HCEC 1CT (cell line): ENCODE data around the gene TAF10.

Source experiments
- DNase-seq: peaks from one replicate; pipeline ENCODE4 v3.0.0-alpha.2; 2017

Gene TAF10

GRCh38 chr11:6640036-6640984 is 28.3 kb upstream of the TAF10 start:
- no peak for DNase-seq

- DNase-seq = peak; percentile 43
Observed at GRCh38 chr11:6638429-6638828, 26.4 kb upstream of the TAF10 start.

- peak; percentile 99 for DNase-seq
Observed at GRCh38 chr11:6637871-6638270, 25.9 kb upstream of the TAF10 start.

GRCh38 chr11:6636480-6636879 is 24.5 kb upstream of the TAF10 start:
- no peak for DNase-seq

GRCh38 chr11:6635082-6635932 is 23.3 kb upstream of the TAF10 start:
- DNase-seq = peak; percentile 97

GRCh38 chr11:6634534-6634933 is 22.5 kb upstream of the TAF10 start:
- DNase-seq = no peak

- DNase-seq = no peak
Observed at GRCh38 chr11:6633422-6634408, 21.7 kb upstream of the TAF10 start.

GRCh38 chr11:6632116-6633073 is 20.4 kb upstream of the TAF10 start:
- DNase-seq = no peak

GRCh38 chr11:6631361-6631890 is 19.4 kb upstream of the TAF10 start:
- no peak for DNase-seq

- DNase-seq = no peak
Observed at GRCh38 chr11:6630632-6631291, 18.7 kb upstream of the TAF10 start.

GRCh38 chr11:6629892-6630631 is 18.0 kb upstream of the TAF10 start:
- no peak for DNase-seq

GRCh38 chr11:6629573-6629891 is 17.5 kb upstream of the TAF10 start:
- DNase-seq = no peak

GRCh38 chr11:6628526-6628925 is 16.5 kb upstream of the TAF10 start:
- no peak for DNase-seq

- DNase-seq = no peak
Observed at GRCh38 chr11:6627762-6628241, 15.8 kb upstream of the TAF10 start.

- no peak for DNase-seq
Observed at GRCh38 chr11:6626971-6627761, 15.2 kb upstream of the TAF10 start.

- DNase-seq = no peak
Observed at GRCh38 chr11:6625832-6626420, 13.9 kb upstream of the TAF10 start.

- no peak for DNase-seq
Observed at GRCh38 chr11:6625156-6625831, 13.3 kb upstream of the TAF10 start.
